Endothelial cell (in vitro differentiated cells): ENCODE measurements around the gene P2RY12. TPM values are rescaled to one million over a fixed set of nuclear protein-coding genes. Genes with fewer than 3 reads are reported as not detected.

Source experiments
- DNase-seq: peaks from one replicate; pipeline ENCODE4 v3.0.0; 2021; ENCODE audit warnings: low spot score
- H3K27ac Mint-ChIP-seq: one replicate; pipeline ENCODE4 v1.8.0; 2021; ENCODE audit warnings: mixed read lengths, inconsistent platforms; ENCODE audit not compliant: unreplicated experiment
- H3K27me3 Mint-ChIP-seq: one replicate; pipeline ENCODE4 v1.8.0; 2021; ENCODE audit warnings: mild to moderate bottlenecking, moderate library complexity, mixed read lengths, inconsistent platforms; ENCODE audit not compliant: unreplicated experiment
- H3K36me3 Mint-ChIP-seq: one replicate; pipeline ENCODE4 v1.8.0; 2021; ENCODE audit warnings: mild to moderate bottlenecking, low read depth, mixed read lengths, inconsistent platforms; ENCODE audit not compliant: unreplicated experiment
- H3K4me1 Mint-ChIP-seq: one replicate; pipeline ENCODE4 v1.8.0; 2021; ENCODE audit warnings: mild to moderate bottlenecking, mixed read lengths, inconsistent platforms; ENCODE audit not compliant: unreplicated experiment
- H3K4me3 Mint-ChIP-seq: one replicate; pipeline ENCODE4 v1.8.0; 2021; ENCODE audit warnings: mild to moderate bottlenecking, mixed read lengths, inconsistent platforms; ENCODE audit not compliant: unreplicated experiment
- H3K9me3 Mint-ChIP-seq: one replicate; pipeline ENCODE4 v1.8.0; 2021; ENCODE audit warnings: mixed read lengths, inconsistent platforms; ENCODE audit not compliant: unreplicated experiment
- CTCF ChIP-seq: fragments of 200-600 bp; sonication (generic); IDR thresholded peaks from one replicate; pipeline ENCODE4 v1.5.0; 2021; ENCODE audit warnings: antibody characterized with exemption; ENCODE audit not compliant: unreplicated experiment
- total RNA-seq: library from RNA; stranded (reverse); fragmentation: NEBNext Ultra II Directional; extraction: Animal tissue kit (Norgen Biotek cat#: 25700); gene quantifications from one replicate; pipeline ENCODE4 v1.2.1, GENCODE V29; 2021; ENCODE audit not compliant: unreplicated experiment

P2RY12 gene
- total RNA-seq, 1 donor from 2014 or later, result not detected

- TF ChIP-seq CTCF, result no peak
- Mint-ChIP-seq H3K27ac (peak overlapping the region; percentile 90), H3K4me3 (no peak overlapping the region), H3K9me3 (no peaks in the 10 kb centered on the region), H3K36me3 (no peaks in the 10 kb centered on the region), H3K4me1 (peaks cover 35% of the 10 kb centered on the region), H3K27me3 (peaks cover 2% of the 10 kb centered on the region)
- peak; percentile 19 for DNase-seq
Observed at GRCh38 chr3:151387842-151388241, 3.3 kb upstream of the P2RY12 start.

- Mint-ChIP-seq H3K27me3 (peaks cover 2% of the 10 kb centered on the region), H3K9me3 (no peaks in the 10 kb centered on the region), H3K4me1 (peaks cover 39% of the 10 kb centered on the region), H3K4me3 (no peak overlapping the region), H3K36me3 (no peaks in the 10 kb centered on the region), H3K27ac (peak overlapping the region; percentile 90)
- TF ChIP-seq CTCF, result no peak
- no peak for DNase-seq
Observed at GRCh38 chr3:151387432-151387831, 2.9 kb upstream of the P2RY12 start.

- Mint-ChIP-seq H3K27ac (no peak overlapping the region), H3K4me1 (peaks cover 44% of the 10 kb centered on the region), H3K9me3 (no peaks in the 10 kb centered on the region), H3K27me3 (peaks cover 2% of the 10 kb centered on the region), H3K36me3 (no peaks in the 10 kb centered on the region), H3K4me3 (no peak overlapping the region)
- no peak for TF ChIP-seq CTCF
- DNase-seq, result no peak
Observed at GRCh38 chr3:151386056-151386455, 1.5 kb upstream of the P2RY12 start.

GRCh38 chr3:151383956-151384355 lies 597 bp downstream of the P2RY12 start:
- H3K9me3 Mint-ChIP-seq, result no peaks in the 10 kb centered on the region
- peaks cover 40% of the 10 kb centered on the region for H3K4me1 Mint-ChIP-seq
- H3K27me3 Mint-ChIP-seq, result peaks cover 2% of the 10 kb centered on the region
- no peak for DNase-seq
- no peak overlapping the region for H3K4me3 Mint-ChIP-seq
- no peaks in the 10 kb centered on the region for H3K36me3 Mint-ChIP-seq
- no peak for TF ChIP-seq CTCF
- no peak overlapping the region for H3K27ac Mint-ChIP-seq

GRCh38 chr3:151383111-151383510 lies 1.4 kb downstream of the P2RY12 start:
- Mint-ChIP-seq H3K9me3 (no peaks in the 10 kb centered on the region), H3K27me3 (peaks cover 2% of the 10 kb centered on the region), H3K27ac (peak overlapping the region; percentile 44), H3K4me1 (peaks cover 40% of the 10 kb centered on the region), H3K36me3 (no peaks in the 10 kb centered on the region), H3K4me3 (no peak overlapping the region)
- DNase-seq, result no peak
- no peak for TF ChIP-seq CTCF
